Prostate gland (tissue), 2 donors: Measurements from ENCODE around the gene STARD8. TPM values are rescaled to one million over a fixed set of nuclear protein-coding genes. Genes with fewer than 3 reads are reported as not detected.
A peak's percentile ranks its signal among the peaks of the same experiment; 100 is the strongest.

Experiments used
- DNase-seq: peaks from one replicate; pipeline ENCODE4 v3.0.0-alpha.2; 2019; ENCODE audit warnings: low spot score
- H3K27ac ChIP-seq, 2 donors: fragments of 200-600 bp; sonication (generic); 2 replicates each; pipeline ENCODE4 v1.5.1; 2017 to 2019
- H3K27me3 ChIP-seq: fragments of 200-600 bp; sonication (generic); replicated peaks from 2 replicates; pipeline ENCODE4 v1.5.1; 2019; ENCODE audit not compliant: insufficient read depth
- H3K36me3 ChIP-seq, 2 donors: fragments of 200-600 bp; sonication (generic); 1 replicate in 1 of 2; 2 replicates in 1 of 2; pipeline versions ENCODE4 v1.5.1 to v1.8.1; 2017 to 2019
- H3K4me1 ChIP-seq: fragments of 200-600 bp; sonication (generic); replicated peaks from 2 replicates; pipeline ENCODE4 v1.5.1; 2019
- H3K4me3 ChIP-seq, 2 donors: fragments of 200-600 bp; sonication (generic); 2 replicates each; pipeline ENCODE4 v1.5.1; 2017 to 2019
- H3K9me3 ChIP-seq: fragments of 200-600 bp; sonication (generic); 2 replicates; pipeline ENCODE4 v1.5.1; 2017
- POLR2A ChIP-seq: fragments of 450-650 bp; IDR thresholded peaks from one replicate; pipeline ENCODE4 v1.6.1; 2016; ENCODE audit warnings: antibody characterized with exemption, mild to moderate bottlenecking
- POLR2AphosphoS5 ChIP-seq: sonication (generic); formaldehyde crosslinking; IDR thresholded peaks from one replicate; pipeline ENCODE4 v1.6.1; 2017; ENCODE audit warnings: antibody characterized with exemption
- WGBS: methylation state at CpG from one replicate; pipeline ENCODE4 v1.1.5; 2018; 5-methylcytosine and 5-hydroxymethylcytosine counted together
- intact Hi-C: fragments of 100-400 bp; cut with DNase I; formaldehyde crosslinking; loops from one replicate; pipeline ENCODE4 v1.14.2; 2022
- total RNA-seq, 2 donors: library from RNA; depleted of rRNA; stranded (reverse); fragments of >200 nt; gene quantifications; one replicate each; pipeline ENCODE4 v1.1.0, GENCODE V29; 2016
- TF ChIP-seq, protein P1 (sequence below), 4 experiments: fragments of 200-600 bp in 2 of 4; fragments of 450-650 bp in 2 of 4; sonication (generic) in 2 of 4; IDR thresholded peaks; 1 replicate in 3 of 4; 2 replicates in 1 of 4; pipeline ENCODE4 v1.5.1; 2016 to 2019; ENCODE audit warnings: antibody characterized with exemption in 4 of 4, mild to moderate bottlenecking in 2 of 4, moderate library complexity in 2 of 4

The STARD8 gene
- total RNA-seq, 2 donors from 2014 or later: 5.6 to 14.3 TPM

DNA sequence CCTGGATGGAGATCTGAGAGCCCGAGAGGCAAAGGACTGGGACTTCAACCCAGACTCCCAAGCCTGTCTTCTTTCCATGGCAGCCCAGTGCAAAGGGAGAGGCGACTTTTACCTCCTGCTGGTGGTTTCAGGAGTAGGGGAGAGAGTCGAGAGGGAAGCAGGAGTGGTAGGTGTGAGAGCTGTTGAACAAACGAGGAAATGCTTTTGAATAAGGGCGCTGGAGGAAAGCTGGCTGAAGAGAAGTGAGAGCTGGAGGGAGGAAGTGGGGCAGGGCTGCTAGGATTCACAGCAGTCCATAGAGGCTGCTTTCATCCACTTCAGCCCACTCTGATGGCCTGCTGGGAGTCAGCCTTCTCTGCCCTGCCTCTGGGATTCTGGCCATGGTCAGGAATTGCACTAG lies 99.5 kb downstream of the STARD8 start:
- no peak for TF ChIP-seq POLR2A
- TF ChIP-seq, protein P1, sequence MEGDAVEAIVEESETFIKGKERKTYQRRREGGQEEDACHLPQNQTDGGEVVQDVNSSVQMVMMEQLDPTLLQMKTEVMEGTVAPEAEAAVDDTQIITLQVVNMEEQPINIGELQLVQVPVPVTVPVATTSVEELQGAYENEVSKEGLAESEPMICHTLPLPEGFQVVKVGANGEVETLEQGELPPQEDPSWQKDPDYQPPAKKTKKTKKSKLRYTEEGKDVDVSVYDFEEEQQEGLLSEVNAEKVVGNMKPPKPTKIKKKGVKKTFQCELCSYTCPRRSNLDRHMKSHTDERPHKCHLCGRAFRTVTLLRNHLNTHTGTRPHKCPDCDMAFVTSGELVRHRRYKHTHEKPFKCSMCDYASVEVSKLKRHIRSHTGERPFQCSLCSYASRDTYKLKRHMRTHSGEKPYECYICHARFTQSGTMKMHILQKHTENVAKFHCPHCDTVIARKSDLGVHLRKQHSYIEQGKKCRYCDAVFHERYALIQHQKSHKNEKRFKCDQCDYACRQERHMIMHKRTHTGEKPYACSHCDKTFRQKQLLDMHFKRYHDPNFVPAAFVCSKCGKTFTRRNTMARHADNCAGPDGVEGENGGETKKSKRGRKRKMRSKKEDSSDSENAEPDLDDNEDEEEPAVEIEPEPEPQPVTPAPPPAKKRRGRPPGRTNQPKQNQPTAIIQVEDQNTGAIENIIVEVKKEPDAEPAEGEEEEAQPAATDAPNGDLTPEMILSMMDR (IDR thresholded peaks at IDR 0.05): no peak
- no peak for TF ChIP-seq POLR2AphosphoS5
- intact Hi-C loops: no loop called here

DNA sequence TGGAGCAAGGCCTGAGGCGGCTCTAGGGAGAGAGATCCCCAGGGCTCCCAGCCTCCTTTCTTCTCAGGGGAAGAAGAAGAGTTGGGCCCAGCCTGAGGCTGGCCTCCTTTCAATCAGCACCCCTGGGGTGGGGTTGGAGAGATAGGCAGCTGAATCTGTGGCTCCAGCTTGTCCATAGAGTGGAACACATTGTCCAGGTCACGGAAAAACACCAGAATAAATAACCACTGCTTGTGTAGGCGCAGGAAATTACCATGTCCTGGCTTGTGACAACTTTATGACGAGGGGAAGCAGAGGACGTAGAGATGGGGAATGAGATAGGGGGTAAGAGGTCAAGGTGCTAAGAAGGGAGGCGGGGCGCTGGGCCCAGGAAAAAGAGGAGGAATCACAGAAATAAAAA lies 100.6 kb downstream of the STARD8 start:
- Histone ChIP-seq H3K36me3 (no peaks in the 10 kb centered on the region), H3K4me3 (no peak overlapping the region), H3K27ac (peak overlapping the region; percentile 49 to 62), H3K27me3 (no peaks in the 10 kb centered on the region), H3K4me1 (no peaks in the 10 kb centered on the region), H3K9me3 (no peaks in the 10 kb centered on the region)
- peak; percentile 32 for TF ChIP-seq POLR2AphosphoS5
- TF ChIP-seq, protein P1 (IDR thresholded peaks at IDR 0.05): no peak
- no peak for DNase-seq
- intact Hi-C loops: no loop called here
- WGBS: 82% methylated on average over 7 of the region's 7 CpGs

More for the DNA sequence above, 99.5 kb downstream of the STARD8 start:
- Histone ChIP-seq H3K9me3 (no peaks in the 10 kb centered on the region), H3K27me3 (no peaks in the 10 kb centered on the region), H3K4me1 (no peaks in the 10 kb centered on the region), H3K36me3 (no peaks in the 10 kb centered on the region), H3K27ac (peak overlapping the region in 1 of 2 donors; percentile 62), H3K4me3 (no peak overlapping the region)
- 49% methylated on average over 4 of the region's 5 CpGs for WGBS
- no peak for DNase-seq

DNA sequence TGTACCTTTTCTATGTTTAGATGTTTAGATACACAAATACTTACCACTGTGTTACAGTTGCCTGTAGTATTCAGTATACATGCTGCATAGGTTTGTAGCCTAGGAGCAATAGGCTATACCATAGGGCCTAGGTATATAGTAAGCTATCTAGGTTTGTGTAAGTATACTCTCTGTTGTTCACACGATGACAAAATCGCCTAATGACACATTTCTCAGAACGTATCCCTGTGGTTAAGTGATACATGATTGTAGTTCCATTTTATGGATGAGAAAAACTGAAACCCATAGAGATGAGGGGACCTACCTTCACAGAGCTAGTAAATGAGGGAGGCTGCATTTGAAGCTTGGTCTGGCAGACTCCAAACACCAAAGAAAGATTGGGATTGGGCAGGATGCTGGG lies 102.0 kb downstream of the STARD8 start:
- Histone ChIP-seq H3K27me3 (no peaks in the 10 kb centered on the region), H3K4me1 (no peaks in the 10 kb centered on the region), H3K4me3 (no peak overlapping the region), H3K27ac (no peak overlapping the region), H3K36me3 (no peaks in the 10 kb centered on the region), H3K9me3 (no peaks in the 10 kb centered on the region)
- WGBS: 84% methylated on average over 3 of the region's 3 CpGs
- TF ChIP-seq POLR2AphosphoS5: no peak
- TF ChIP-seq, protein P1 (IDR thresholded peaks at IDR 0.05): no peak
- no peak for TF ChIP-seq POLR2A
- intact Hi-C loops: no loop called here
- no peak for DNase-seq

DNA sequence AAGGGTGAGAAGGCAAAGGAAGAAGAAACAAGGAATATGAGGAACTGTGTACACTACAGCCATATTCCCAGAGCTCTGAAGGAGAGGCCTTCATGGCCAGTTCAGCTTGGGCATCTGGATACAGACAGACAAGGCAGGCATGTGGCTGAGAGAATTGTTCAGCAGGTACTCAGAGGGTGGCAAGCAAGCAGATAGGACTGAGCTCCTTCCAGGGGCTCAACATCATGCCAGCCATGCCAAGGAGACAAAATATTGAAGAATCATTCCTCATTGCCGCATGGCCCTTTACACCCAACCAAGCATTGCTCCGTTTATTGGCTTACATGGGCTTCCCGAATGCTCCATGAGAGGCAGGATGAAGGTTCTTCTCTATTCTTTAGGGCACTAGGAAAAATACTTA lies 102.8 kb downstream of the STARD8 start:
- 97% methylated on average over 3 of the region's 3 CpGs for WGBS
- no peaks in the 10 kb centered on the region for H3K36me3 ChIP-seq
- no peaks in the 10 kb centered on the region for H3K4me1 ChIP-seq
- TF ChIP-seq POLR2A: no peak
- TF ChIP-seq POLR2AphosphoS5: no peak
- no peaks in the 10 kb centered on the region for H3K27me3 ChIP-seq
- intact Hi-C loops: loop anchor here (5.0 kb wide), 1 partner anchor 57 kb away; no protein-coding TSS in a partner anchor
- H3K9me3 ChIP-seq: no peaks in the 10 kb centered on the region
- no peak for DNase-seq
- H3K27ac ChIP-seq: no peak overlapping the region
- no peak overlapping the region for H3K4me3 ChIP-seq

DNA sequence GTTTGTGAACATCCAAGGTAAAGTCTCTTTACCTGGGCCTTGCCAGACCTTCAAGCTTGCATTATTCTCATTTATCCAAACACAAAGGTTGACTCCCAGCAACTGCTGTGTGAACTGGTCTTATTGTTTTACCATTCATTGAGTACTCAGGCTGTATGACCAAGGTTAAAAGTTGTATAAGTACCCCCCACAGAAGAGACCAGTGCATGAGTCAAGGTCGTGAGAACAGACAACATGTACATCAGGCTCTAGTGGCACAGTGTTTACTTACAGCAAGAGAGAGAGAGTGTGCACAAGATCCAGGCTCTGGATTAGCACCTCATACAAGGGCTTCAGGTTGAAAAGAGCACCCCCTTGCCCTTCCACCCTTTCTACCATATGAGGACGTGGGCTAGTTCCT lies 103.9 kb downstream of the STARD8 start:
- intact Hi-C loops: loop anchor here (5.0 kb wide), 1 partner anchor 56 kb away; no protein-coding TSS in a partner anchor
- no peak for DNase-seq
- no peaks in the 10 kb centered on the region for H3K9me3 ChIP-seq
- TF ChIP-seq POLR2AphosphoS5: no peak
- TF ChIP-seq POLR2A: no peak
- TF ChIP-seq, protein P1 (IDR thresholded peaks at IDR 0.05): no peak
- no peaks in the 10 kb centered on the region for H3K36me3 ChIP-seq
- no peak overlapping the region for H3K27ac ChIP-seq
- no peak overlapping the region for H3K4me3 ChIP-seq
- H3K27me3 ChIP-seq: no peaks in the 10 kb centered on the region
- no peaks in the 10 kb centered on the region for H3K4me1 ChIP-seq
- WGBS: 79% methylated on average over 2 of the region's 2 CpGs
